Suprapubic skin (tissue), 3 donors: ENCODE measurements around the gene TAS2R30.

Source experiments
- EP300 ChIP-seq: sonication (generic); formaldehyde crosslinking; IDR thresholded peaks from one replicate; pipeline ENCODE4 v1.6.1; 2017; ENCODE audit warnings: antibody characterized with exemption
- POLR2A ChIP-seq, 2 donors: fragments of 450-650 bp; IDR thresholded peaks; one replicate each; pipeline ENCODE4 v1.6.1; 2017; ENCODE audit warnings: antibody characterized with exemption in 2 of 2, mild to moderate bottlenecking in 2 of 2, moderate library complexity in 2 of 2
- TF ChIP-seq, protein P1 (sequence below), 2 donors: fragments of 200-600 bp in 1 of 2; fragments of 450-650 bp in 1 of 2; sonication (generic) in 1 of 2; IDR thresholded peaks; one replicate each; pipeline ENCODE4 v1.5.1; 2016 to 2019; ENCODE audit warnings: antibody characterized with exemption in 2 of 2, mild to moderate bottlenecking in 1 of 2, moderate library complexity in 1 of 2

DNA sequence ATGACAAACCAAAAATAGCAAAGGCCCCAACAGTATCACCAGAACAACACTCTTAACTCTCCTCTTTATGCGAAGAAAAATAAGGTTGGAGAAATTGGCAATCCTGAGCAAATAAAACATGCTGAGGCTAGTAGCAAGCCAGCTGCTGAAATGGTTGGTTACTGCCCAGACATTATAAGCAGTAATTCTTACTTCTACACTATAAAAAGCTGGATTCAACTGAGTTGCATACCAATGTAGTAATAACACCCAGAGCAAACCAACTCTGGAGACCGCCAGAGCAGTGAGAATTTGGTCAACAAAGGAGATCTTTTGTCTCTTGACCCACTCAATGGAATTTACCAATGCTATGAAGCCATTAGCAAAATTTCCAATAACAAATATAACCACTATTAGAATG is 628 bp downstream of the TAS2R30 start:
- TF ChIP-seq EP300: no peak
- TF ChIP-seq, protein P1, sequence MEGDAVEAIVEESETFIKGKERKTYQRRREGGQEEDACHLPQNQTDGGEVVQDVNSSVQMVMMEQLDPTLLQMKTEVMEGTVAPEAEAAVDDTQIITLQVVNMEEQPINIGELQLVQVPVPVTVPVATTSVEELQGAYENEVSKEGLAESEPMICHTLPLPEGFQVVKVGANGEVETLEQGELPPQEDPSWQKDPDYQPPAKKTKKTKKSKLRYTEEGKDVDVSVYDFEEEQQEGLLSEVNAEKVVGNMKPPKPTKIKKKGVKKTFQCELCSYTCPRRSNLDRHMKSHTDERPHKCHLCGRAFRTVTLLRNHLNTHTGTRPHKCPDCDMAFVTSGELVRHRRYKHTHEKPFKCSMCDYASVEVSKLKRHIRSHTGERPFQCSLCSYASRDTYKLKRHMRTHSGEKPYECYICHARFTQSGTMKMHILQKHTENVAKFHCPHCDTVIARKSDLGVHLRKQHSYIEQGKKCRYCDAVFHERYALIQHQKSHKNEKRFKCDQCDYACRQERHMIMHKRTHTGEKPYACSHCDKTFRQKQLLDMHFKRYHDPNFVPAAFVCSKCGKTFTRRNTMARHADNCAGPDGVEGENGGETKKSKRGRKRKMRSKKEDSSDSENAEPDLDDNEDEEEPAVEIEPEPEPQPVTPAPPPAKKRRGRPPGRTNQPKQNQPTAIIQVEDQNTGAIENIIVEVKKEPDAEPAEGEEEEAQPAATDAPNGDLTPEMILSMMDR (IDR thresholded peaks at IDR 0.05): no peak
- no peak for TF ChIP-seq POLR2A (IDR thresholded peaks at IDR 0.05)
